Measurements from ENCODE around the gene EDRF1. TPM values are rescaled to one million over a fixed set of nuclear protein-coding genes. Genes with fewer than 3 reads are reported as not detected.

Gene EDRF1, protein sequence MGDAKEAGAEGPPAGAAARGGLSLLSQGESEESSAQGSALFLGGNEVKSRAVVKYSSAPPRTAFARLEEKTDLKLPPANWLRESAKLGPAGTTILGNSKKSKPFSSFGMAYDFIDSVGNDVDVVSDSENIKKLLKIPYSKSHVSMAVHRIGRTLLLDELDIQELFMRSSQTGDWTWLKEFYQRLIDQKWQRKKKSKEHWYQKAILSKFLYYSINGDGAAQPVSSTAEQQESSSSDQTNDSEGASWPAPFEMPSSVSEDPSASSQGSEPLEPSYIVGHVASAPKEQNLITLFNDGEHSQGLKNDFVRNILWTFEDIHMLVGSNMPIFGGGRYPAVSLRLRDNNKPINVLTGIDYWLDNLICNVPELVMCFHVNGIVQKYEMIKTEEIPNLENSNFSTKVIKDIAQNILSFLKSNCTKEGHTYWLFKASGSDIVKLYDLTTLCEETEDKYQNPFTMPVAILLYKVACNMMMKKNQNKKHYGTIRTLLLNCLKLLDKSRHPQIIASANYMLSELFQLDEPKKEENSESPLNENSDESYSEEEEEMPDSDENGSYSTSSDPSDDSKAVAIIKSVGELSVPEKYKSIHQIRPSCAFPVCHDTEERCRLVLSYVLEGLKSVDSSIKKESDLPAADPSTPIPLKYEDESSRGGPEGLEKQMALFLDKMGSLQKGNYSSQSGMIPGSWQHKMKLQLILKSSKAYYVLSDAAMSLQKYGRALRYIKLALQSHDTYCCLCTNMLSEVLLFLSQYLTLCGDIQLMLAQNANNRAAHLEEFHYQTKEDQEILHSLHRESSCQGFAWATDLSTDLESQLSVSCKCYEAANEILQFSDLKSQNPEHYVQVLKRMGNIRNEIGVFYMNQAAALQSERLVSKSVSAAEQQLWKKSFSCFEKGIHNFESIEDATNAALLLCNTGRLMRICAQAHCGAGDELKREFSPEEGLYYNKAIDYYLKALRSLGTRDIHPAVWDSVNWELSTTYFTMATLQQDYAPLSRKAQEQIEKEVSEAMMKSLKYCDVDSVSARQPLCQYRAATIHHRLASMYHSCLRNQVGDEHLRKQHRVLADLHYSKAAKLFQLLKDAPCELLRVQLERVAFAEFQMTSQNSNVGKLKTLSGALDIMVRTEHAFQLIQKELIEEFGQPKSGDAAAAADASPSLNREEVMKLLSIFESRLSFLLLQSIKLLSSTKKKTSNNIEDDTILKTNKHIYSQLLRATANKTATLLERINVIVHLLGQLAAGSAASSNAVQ
- total RNA-seq = 10 to 100 TPM in 3 of 4 donors, 1 to 10 TPM in 1; 9.9 to 17.4 (median 13.3) TPM

DNA sequence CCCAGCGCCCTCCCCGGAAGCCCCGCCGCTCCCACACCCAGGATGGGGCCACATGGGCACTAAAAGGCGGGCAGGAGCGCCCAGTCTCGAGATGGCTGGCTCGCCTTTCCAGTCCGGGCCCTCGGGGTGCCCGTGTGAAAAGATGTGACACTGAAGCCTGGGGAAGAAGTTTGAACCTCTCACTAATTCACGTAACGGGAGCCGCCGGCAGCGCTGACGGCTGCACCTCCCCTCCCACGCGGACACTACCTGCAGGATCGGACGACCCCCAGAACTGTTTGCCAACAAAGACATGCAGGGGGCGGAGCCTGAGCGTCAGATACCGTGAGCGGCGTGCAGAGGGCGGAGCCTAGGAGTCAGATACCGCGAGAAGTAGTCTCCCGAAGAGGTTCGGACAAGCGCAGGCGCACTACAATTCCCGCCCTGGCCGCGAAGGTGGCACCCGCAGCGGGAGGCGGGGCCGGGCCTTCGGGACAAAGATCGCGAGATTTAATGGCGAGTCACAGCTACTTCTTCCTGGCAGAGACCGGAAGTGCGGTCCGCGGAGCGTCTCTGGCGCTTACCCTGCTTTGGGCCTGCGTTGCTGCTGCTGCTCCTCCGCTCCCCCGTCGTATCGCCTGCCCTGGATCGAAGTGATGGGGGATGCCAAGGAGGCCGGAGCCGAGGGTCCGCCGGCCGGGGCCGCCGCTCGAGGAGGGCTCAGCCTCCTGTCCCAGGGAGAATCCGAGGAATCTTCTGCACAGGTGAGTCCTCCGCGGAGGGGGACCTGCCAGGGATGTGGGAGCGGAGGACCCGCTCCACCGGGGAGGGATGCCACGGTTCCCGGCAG is at the start of gene EDRF1:
Gene EDRF1, plus strand, starts transcription at position 537 of the 829 bp plus-strand sequence. Its CDS starts 99 bp downstream, at position 636.
- 0% methylated on average over 23 of the region's 72 CpGs for WGBS
- intact Hi-C loops (cut with DNase I) = no loop called here
- H3K4me1 ChIP-seq = peaks cover 15 to 31% (median 21%) of the 10 kb centered on the region in 4 donors

DNA sequence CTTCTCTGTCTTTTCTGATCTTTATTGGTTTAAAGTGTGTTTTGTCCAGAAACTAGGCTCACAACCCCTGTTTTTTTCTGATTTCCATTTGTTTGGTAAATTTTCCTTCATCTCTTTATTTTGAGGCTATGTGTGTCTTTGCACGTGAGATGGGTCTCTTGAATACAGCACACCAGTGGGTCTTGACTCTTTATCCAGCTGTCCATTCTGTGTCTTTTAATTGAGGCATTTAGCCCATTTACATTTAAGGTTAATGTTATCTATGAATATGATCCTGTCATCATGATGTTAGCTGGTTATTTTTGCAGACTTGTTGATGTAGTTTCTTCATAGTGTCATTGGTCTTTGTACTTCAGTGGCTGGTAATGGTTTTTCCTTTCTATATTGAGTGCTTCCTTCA is 46.6 kb upstream of the EDRF1 start:
- DNase-seq (ENCODE audit: extremely low spot score) = no peak
- intact Hi-C loops (cut with DNase I) = no loop called here
- Histone ChIP-seq H3K4me3 (no peak overlapping the region), H3K9me3 (peaks cover 0 to 21% (median 20%) of the 10 kb centered on the region in 4 donors), H3K27ac (replicated peaks in 1 of 4) (no peak overlapping the region), H3K4me1 (no peaks in the 10 kb centered on the region), H3K36me3 (no peaks in the 10 kb centered on the region), H3K27me3 (no peaks in the 10 kb centered on the region)
- TF ChIP-seq, protein P1, sequence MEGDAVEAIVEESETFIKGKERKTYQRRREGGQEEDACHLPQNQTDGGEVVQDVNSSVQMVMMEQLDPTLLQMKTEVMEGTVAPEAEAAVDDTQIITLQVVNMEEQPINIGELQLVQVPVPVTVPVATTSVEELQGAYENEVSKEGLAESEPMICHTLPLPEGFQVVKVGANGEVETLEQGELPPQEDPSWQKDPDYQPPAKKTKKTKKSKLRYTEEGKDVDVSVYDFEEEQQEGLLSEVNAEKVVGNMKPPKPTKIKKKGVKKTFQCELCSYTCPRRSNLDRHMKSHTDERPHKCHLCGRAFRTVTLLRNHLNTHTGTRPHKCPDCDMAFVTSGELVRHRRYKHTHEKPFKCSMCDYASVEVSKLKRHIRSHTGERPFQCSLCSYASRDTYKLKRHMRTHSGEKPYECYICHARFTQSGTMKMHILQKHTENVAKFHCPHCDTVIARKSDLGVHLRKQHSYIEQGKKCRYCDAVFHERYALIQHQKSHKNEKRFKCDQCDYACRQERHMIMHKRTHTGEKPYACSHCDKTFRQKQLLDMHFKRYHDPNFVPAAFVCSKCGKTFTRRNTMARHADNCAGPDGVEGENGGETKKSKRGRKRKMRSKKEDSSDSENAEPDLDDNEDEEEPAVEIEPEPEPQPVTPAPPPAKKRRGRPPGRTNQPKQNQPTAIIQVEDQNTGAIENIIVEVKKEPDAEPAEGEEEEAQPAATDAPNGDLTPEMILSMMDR (IDR thresholded peaks at IDR 0.05) = no peak
- TF ChIP-seq POLR2A (IDR thresholded peaks at IDR 0.05; ENCODE audit: low read depth) = no peak
- no peak for TF ChIP-seq EP300 (IDR thresholded peaks at IDR 0.05)
- TF ChIP-seq POLR2AphosphoS5 (IDR thresholded peaks at IDR 0.05) = no peak
- 71% methylated on average over 1 of the region's 1 CpG for WGBS

More for the DNA sequence above, at the start of gene EDRF1:
- Histone ChIP-seq H3K27me3 (no peaks in the 10 kb centered on the region), H3K9me3 (no peaks in the 10 kb centered on the region), H3K27ac (replicated peaks in 1 of 4) (peak within 1 kb of the TSS; percentile 85 to 94 (median 90)), H3K36me3 (peaks cover 8 to 32% (median 26%) of the 10 kb centered on the region in 4 donors), H3K4me3 (peak within 1 kb of the TSS; percentile 78 to 91 (median 84))
- no peak for TF ChIP-seq EP300 (IDR thresholded peaks at IDR 0.05)
- TF ChIP-seq POLR2A (IDR thresholded peaks at IDR 0.05; ENCODE audit: low read depth) = no peak
- TF ChIP-seq, protein P1 (IDR thresholded peaks at IDR 0.05) = peak in 1 of 3 experiments; percentile 15
- TF ChIP-seq POLR2AphosphoS5 (IDR thresholded peaks at IDR 0.05) = peak; percentile 93 to 95
- DNase-seq (ENCODE audit: extremely low spot score) = peak; percentile 99

DNA sequence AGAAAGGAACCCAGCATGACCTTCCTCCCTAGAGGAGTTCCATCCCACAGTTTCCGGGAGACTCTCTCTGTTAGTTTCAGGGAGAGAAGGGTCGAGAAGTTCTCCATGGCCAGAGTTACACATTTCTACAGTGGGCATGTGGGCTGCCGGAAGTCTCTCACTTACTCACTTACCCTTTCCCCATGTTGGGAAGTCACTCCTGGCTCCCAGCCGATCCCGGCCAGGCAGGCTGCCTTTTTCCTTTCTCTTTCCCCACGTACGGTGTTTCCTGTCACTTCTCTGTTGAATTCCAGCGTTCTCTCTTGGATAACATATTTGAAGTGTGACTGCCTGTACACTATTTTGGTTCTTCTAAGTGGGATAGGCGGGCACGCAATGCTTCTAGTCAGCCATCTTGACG is 40.1 kb upstream of the EDRF1 start:
- Histone ChIP-seq H3K4me3 (no peak overlapping the region), H3K4me1 (no peaks in the 10 kb centered on the region), H3K9me3 (peaks cover 0 to 22% (median 21%) of the 10 kb centered on the region in 4 donors), H3K36me3 (no peaks in the 10 kb centered on the region), H3K27ac (replicated peaks in 1 of 4) (no peak overlapping the region), H3K27me3 (no peaks in the 10 kb centered on the region)
- TF ChIP-seq, protein P1 (IDR thresholded peaks at IDR 0.05) = no peak
- TF ChIP-seq POLR2AphosphoS5 (IDR thresholded peaks at IDR 0.05) = no peak
- no peak for TF ChIP-seq POLR2A (IDR thresholded peaks at IDR 0.05; ENCODE audit: low read depth)
- no peak for TF ChIP-seq EP300 (IDR thresholded peaks at IDR 0.05)
- intact Hi-C loops (cut with DNase I) = no loop called here
- no peak for DNase-seq (ENCODE audit: extremely low spot score)
- 76% methylated on average over 11 of the region's 11 CpGs for WGBS

DNA sequence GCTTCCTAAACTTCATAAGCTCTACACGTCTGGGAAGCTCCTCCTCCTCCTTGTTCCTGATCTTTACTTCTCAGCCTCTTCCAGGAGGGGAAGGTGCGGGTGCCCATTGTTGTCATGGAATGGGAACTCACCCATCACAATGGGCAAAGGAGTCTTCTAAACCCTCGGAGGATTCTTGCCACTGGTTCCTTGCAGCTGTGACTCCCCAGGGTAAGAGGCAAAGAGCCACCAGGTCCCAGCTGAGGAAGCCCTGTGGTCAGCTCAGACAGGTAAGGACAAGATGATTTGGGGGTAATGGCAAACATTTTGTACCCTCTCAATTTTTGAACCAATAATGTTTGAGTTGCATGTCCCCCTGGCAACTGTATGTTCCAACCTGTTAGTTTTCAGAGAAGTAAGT is 36.4 kb upstream of the EDRF1 start, which contains the start of gene TEX36:
Gene TEX36, minus strand, starts transcription at position 101 of the 400 bp plus-strand sequence. CDS start 174 bp downstream, outside the sequence.
- Histone ChIP-seq H3K27me3 (peaks cover 0 to 5% (median 0%) of the 10 kb centered on the region in 4 donors), H3K4me3 (no peak within 1 kb of the TSS), H3K9me3 (peaks cover 0 to 7% (median under 1%) of the 10 kb centered on the region in 4 donors), H3K27ac (replicated peaks in 1 of 4) (no peak within 1 kb of the TSS), H3K36me3 (no peaks in the 10 kb centered on the region), H3K4me1 (no peaks in the 10 kb centered on the region)
- intact Hi-C loops (cut with DNase I) = no loop called here
- DNase-seq (ENCODE audit: extremely low spot score) = no peak
- TF ChIP-seq, protein P1 (IDR thresholded peaks at IDR 0.05) = no peak
- TF ChIP-seq POLR2A (IDR thresholded peaks at IDR 0.05; ENCODE audit: low read depth) (no peak), POLR2AphosphoS5 (IDR thresholded peaks at IDR 0.05) (no peak)
- 72% methylated on average over 3 of the region's 3 CpGs for WGBS

All from esophagus muscularis mucosa (tissue), 4 donors.